K562 (cell line): ENCODE data around the gene TACR2. TPM values are rescaled to one million over a fixed set of nuclear protein-coding genes. Genes with fewer than 3 reads are reported as not detected.

ENCODE experiments used
- ATAC-seq: fragments of 200-7000 bp; cut with Tn5 transposase; 3 replicates; pipeline ENCODE4 v1.9.1; 2020; ENCODE audit warnings: moderate library complexity
- BruUV-seq: library from RNA; stranded (reverse); fragments of 400-500 nt; replicated peaks from 2 replicates; lab custom pipeline; 2021; lab: Mats Ljungman, UMichigan
- CTCF ChIA-PET: fragments of 300-600 bp; formaldehyde crosslinking; extraction: SDS; loops from one replicate; lab custom pipeline; 2021; ENCODE audit warnings: low intra/inter-chr PET ratio; lab: Yijun Ruan, JAX
- POLR2A ChIA-PET: fragments of 300-600, 350-650 bp; sonication (Branson Sonifier 250); formaldehyde crosslinking; extraction: SDS; loops from one replicate; lab custom pipeline; 2021; ENCODE audit warnings: antibody characterized with exemption, inconsistent platforms; lab: Yijun Ruan, JAX
- DNase-seq, 4 experiments: peaks; one replicate each; pipeline versions ENCODE4 v3.0.0 to v3.0.0-alpha.2; 2011 to 2018; ENCODE audit warnings: low spot score in 3 of 4, mixed read lengths in 3 of 4; ENCODE audit errors: extremely low read depth in 1 of 4
- FAIRE-seq: peaks from 2 replicates; lab custom pipeline; 2011; peaks lifted over from hg19 to GRCh38; lab: Jason Lieb, UNC
- H2AFZ ChIP-seq: 2 replicates; pipeline ENCODE4 v1.6.0; 2011; ENCODE audit warnings: low read depth, low read length, control low read depth, inconsistent platforms
- H3K27ac ChIP-seq: fragments of 200-600 bp; 3 replicates; pipeline ENCODE4 v1.8.0; 2011; ENCODE audit warnings: low read depth, mild to moderate bottlenecking, control low read depth, inconsistent platforms, low read length, moderate library complexity, mixed read lengths; ENCODE audit errors: extremely low read depth
- H3K27me3 ChIP-seq, 2 experiments: fragments of 300-600 bp in 1 of 2; 2 replicates in 1 of 2; 3 replicates in 1 of 2; pipeline versions ENCODE4 v1.6.0 to v1.8.0; 2011; ENCODE audit warnings: inconsistent platforms in 2 of 2, low read length in 2 of 2, mild to moderate bottlenecking in 1 of 2, mixed read lengths in 1 of 2, moderate library complexity in 1 of 2; ENCODE audit not compliant: control insufficient read depth in 2 of 2, insufficient read depth in 2 of 2
- H3K36me3 ChIP-seq: fragments of 300-600 bp; 3 replicates; pipeline ENCODE4 v1.8.0; 2011; ENCODE audit warnings: mild to moderate bottlenecking, low read length, inconsistent platforms; ENCODE audit not compliant: control insufficient read depth, insufficient read depth
- H3K4me1 ChIP-seq, 2 experiments: fragments of 200-600 bp in 1 of 2; replicated peaks in 1 of 2; 2 replicates in 1 of 2; 3 replicates in 1 of 2; pipeline versions ENCODE4 v1.5.1 to v1.8.0; 2011; ENCODE audit warnings: inconsistent platforms in 2 of 2, low read length in 2 of 2, mild to moderate bottlenecking in 1 of 2, mixed read lengths in 1 of 2, moderate library complexity in 1 of 2; ENCODE audit not compliant: control insufficient read depth in 2 of 2, insufficient read depth in 2 of 2
- H3K4me2 ChIP-seq: 2 replicates; pipeline ENCODE4 v1.6.1; 2011; ENCODE audit warnings: low read length, control low read depth, inconsistent platforms, mixed read lengths; ENCODE audit not compliant: insufficient read depth
- H3K4me3 ChIP-seq: fragments of 200-600 bp; sonication (generic), shearing (Covaris generic); 2 replicates; pipeline ENCODE4 v1.5.1; 2016; ENCODE audit warnings: control low read depth, inconsistent platforms
- H3K79me2 ChIP-seq: fragments of 200-600 bp; 3 replicates; pipeline ENCODE4 v1.8.0; 2011; ENCODE audit warnings: low read length, inconsistent platforms; ENCODE audit not compliant: control insufficient read depth, insufficient read depth
- H3K9ac ChIP-seq, 2 experiments: 2 replicates each; pipeline versions ENCODE4 v1.6.0 to v1.6.1; 2011; ENCODE audit warnings: low read depth in 2 of 2, low read length in 2 of 2, control low read depth in 1 of 2, inconsistent platforms in 1 of 2, mild to moderate bottlenecking in 1 of 2, mixed read lengths in 1 of 2; ENCODE audit not compliant: insufficient read depth in 1 of 2
- H3K9me1 ChIP-seq: one replicate; pipeline ENCODE4 v1.6.0; 2011; ENCODE audit warnings: inconsistent platforms, mild to moderate bottlenecking, low read length, moderate library complexity; ENCODE audit not compliant: control insufficient read depth, insufficient read depth
- H3K9me3 ChIP-seq: replicated peaks from 2 replicates; pipeline ENCODE4 v1.5.1; 2011; ENCODE audit warnings: low read depth, low read length, inconsistent platforms; ENCODE audit not compliant: control insufficient read depth, insufficient read depth
- H4K20me1 ChIP-seq: replicated peaks from 2 replicates; pipeline ENCODE4 v1.6.1; 2011; ENCODE audit warnings: low read length, inconsistent platforms, mixed read lengths; ENCODE audit not compliant: control insufficient read depth, insufficient read depth
- CTCF ChIP-seq, 3 experiments: IDR thresholded peaks in 2 of 3; conservative IDR thresholded peaks in 1 of 3; 2 replicates each; pipeline ENCODE4 v1.5.1; 2011 to 2012; ENCODE audit warnings: low read length in 3 of 3, mild to moderate bottlenecking in 3 of 3, control low read depth in 2 of 3, improper control_type of control experiment in 1 of 3, inconsistent platforms in 1 of 3, low read depth in 1 of 3, mixed read lengths in 1 of 3, moderate library complexity in 1 of 3; ENCODE audit not compliant: insufficient read depth in 2 of 3
- DEAF1 ChIP-seq: fragments of 450-650 bp; formaldehyde crosslinking; IDR thresholded peaks from 2 replicates; pipeline ENCODE4 v1.4.0; 2020; ENCODE audit warnings: mild to moderate bottlenecking, moderate library complexity
- FUS ChIP-seq: fragments of 200-400 bp; formaldehyde crosslinking; optimal IDR thresholded peaks from 2 replicates; pipeline ENCODE3; 2017; ENCODE audit warnings: low read depth, low read length
- GTF3C2 ChIP-seq: IDR thresholded peaks from 3 replicates; pipeline ENCODE4 v1.6.1; 2011; ENCODE audit warnings: borderline replicate concordance, mild to moderate bottlenecking, moderate library complexity; ENCODE audit not compliant: insufficient read length; ENCODE audit errors: extremely low read depth
- LARP7 ChIP-seq: fragments of 450-650 bp; IDR thresholded peaks from 2 replicates; pipeline ENCODE4 v1.6.1; 2016
- MYBL2 ChIP-seq, 2 experiments: fragments of 450-650 bp in 1 of 2; sonication (generic) in 1 of 2; formaldehyde crosslinking in 1 of 2; IDR thresholded peaks; 2 replicates each; pipeline versions ENCODE4 v1.6.1 to v1.8.1; 2017 to 2022; ENCODE audit warnings: borderline replicate concordance in 1 of 2, inconsistent platforms in 1 of 2, low read depth in 1 of 2, mild to moderate bottlenecking in 1 of 2, missing genetic modification reagents in 1 of 2, moderate library complexity in 1 of 2
- PTTG1 ChIP-seq: fragments of 450-650 bp; IDR thresholded peaks from 2 replicates; pipeline ENCODE4 v1.6.1; 2016; ENCODE audit warnings: low read depth, mild to moderate bottlenecking, missing genetic modification characterization, missing compliant biosample characterization
- RAD21 ChIP-seq, 2 experiments: fragments of 250-450 bp in 1 of 2; fragments of 450-650 bp in 1 of 2; sonication (Bioruptor Pico) in 1 of 2; formaldehyde crosslinking in 1 of 2; IDR thresholded peaks in 1 of 2; conservative IDR thresholded peaks in 1 of 2; 2 replicates each; pipeline versions ENCODE4 v1.4.0 to v1.8.0; 2020 to 2022; ENCODE audit warnings: mild to moderate bottlenecking in 2 of 2, moderate library complexity in 1 of 2
- ZNF12 ChIP-seq: sonication (generic); formaldehyde crosslinking; IDR thresholded peaks from 2 replicates; pipeline ENCODE4 v1.4.0; 2020; ENCODE audit warnings: mild to moderate bottlenecking, missing genetic modification reagents
- ZNF384 ChIP-seq: IDR thresholded peaks from 2 replicates; pipeline ENCODE4 v1.6.1; 2012; ENCODE audit warnings: low read depth, low read length, improper control_type of control experiment
- ZNF449 ChIP-seq: fragments of 250-450 bp; sonication (Bioruptor Pico); IDR thresholded peaks from 2 replicates; pipeline ENCODE4 v1.8.0; 2022; ENCODE audit warnings: moderate library complexity, mild to moderate bottlenecking, inconsistent platforms
- WGBS: fragments of 100-300 bp; shearing (Covaris generic); methylation state at CpG from one replicate; pipeline ENCODE4 v1.1.6; 2016; ENCODE audit warnings: low coverage, mixed read lengths; ENCODE audit not compliant: insufficient coverage; ENCODE audit errors: missing lambda C conversion rate; 5-methylcytosine and 5-hydroxymethylcytosine counted together
- in situ Hi-C: fragments of 300-500 bp; cut with MboI; formaldehyde crosslinking; loops from 4 replicates; pipeline ENCODE4 v1.15.0; 2018; ENCODE audit warnings: inconsistent platforms, mixed read lengths
- intact Hi-C: fragments of 100-400 bp; cut with micrococcal nuclease; formaldehyde crosslinking; loops from 2 replicates; pipeline ENCODE4 v1.14.2; 2022
- polyA plus RNA-seq, 8 experiments: library from polyadenylated mRNA; depleted of rRNA in 4 of 8; stranded (reverse) in 5 of 8; unstranded in 3 of 8; fragments of >200 nt; fragmentation: Nextera tagmentation in 2 of 8; fragmentation: Illumina TruSeq in 1 of 8; extraction: Ambion mirVana in 2 of 8; extraction: Trizol in 1 of 8; gene quantifications; 2 replicates each; pipeline versions ENCODE4 v1.2.1 to v1.2.3, GENCODE V29; 2011 to 2014; ENCODE audit warnings: inconsistent platforms in 1 of 8, missing spikeins in 1 of 8
- total RNA-seq, 7 experiments: library from RNA; depleted of rRNA in 6 of 7; stranded (reverse); fragments of >200 nt in 6 of 7; fragmentation: Illumina TruSeq in 2 of 7; extraction: Trizol in 2 of 7; gene quantifications; 2 replicates each; pipeline versions ENCODE4 v1.2.1 to v1.2.3, GENCODE V29; 2011 to 2021; ENCODE audit warnings: low replicate concordance in 1 of 7

Gene TACR2
- total and polyA plus RNA-seq, 9 of the 15 experiments (the other 6 are each of a cell fraction or from before 2014, with no cell fraction given): not detected

- TF ChIP-seq DEAF1 (CRISPR knock-in tag) (no peak), FUS (no peak), ZNF12 (no peak), CTCF (IDR thresholded peaks at IDR 0.05 in 2 of 3, conservative IDR thresholded peaks at IDR 0.05 in 1 of 3; ENCODE audit: insufficient read depth in 2 of 3, low read depth in 1 of 3, low read length in 3 of 3) (peak; percentile 17 to 23 (median 22); a peak in 1 of 6 replicates), MYBL2 (IDR thresholded peaks at IDR 0.05; ENCODE audit: low read depth) (no peak), MYBL2 (CRISPR knock-in tag; IDR thresholded peaks at IDR 0.05; ENCODE audit: borderline replicate concordance) (no peak), GTF3C2 (no peak), PTTG1 (tag) (no peak), RAD21 (CRISPR knock-in tag; conservative IDR thresholded peaks at IDR 0.05 in 1 of 2, IDR thresholded peaks at IDR 0.05 in 1 of 2) (peak in 1 of 2 experiments; percentile 37; a peak in 2 of 4 replicates), LARP7 (no peak), ZNF449 (CRISPR knock-in tag) (no peak), ZNF384 (no peak)
- H3K9me1 ChIP-seq: peaks cover 4% of the 10 kb centered on the region
- in situ Hi-C loops: no loop called here
- peaks cover 62% of the 10 kb centered on the region for H3K79me2 ChIP-seq
- ChIA-PET CTCF (interaction anchor here (1.1 to 1.4 kb wide), 2 partner anchors 127 to 271 kb away, joined by 3 read pairs; no protein-coding TSS in a partner anchor), POLR2A (interaction anchor here (0.5 to 0.9 kb wide), 3 partner anchors 9 to 78 kb away, joined by 3 to 4 read pairs (median 4); no protein-coding TSS in a partner anchor)
- H3K4me1 ChIP-seq: peaks cover 0 to 4% of the 10 kb centered on the region in 2 experiments; a peak in 2 of 5 replicates
- peaks cover 21% of the 10 kb centered on the region; the same call in 1 of the 2 replicates for H4K20me1 ChIP-seq
- ATAC-seq (peak; percentile 45; the same call in 2 of the 3 replicates), FAIRE-seq (no peak), DNase-seq (no peak)
- no peak overlapping the region for H3K4me3 ChIP-seq
- no peaks in the 10 kb centered on the region for H3K9me3 ChIP-seq
- H3K4me2 ChIP-seq: no peak overlapping the region
- H3K36me3 ChIP-seq: peaks cover 99% of the 10 kb centered on the region
- H2AFZ ChIP-seq: no peak overlapping the region
- no peak overlapping the region for H3K27ac ChIP-seq
- H3K9ac ChIP-seq: no peak overlapping the region
- intact Hi-C loops: no loop called here
- H3K27me3 ChIP-seq: no peaks in the 10 kb centered on the region
- BruUV-seq: no TSS peak
- 91% methylated on average over 9 of the region's 9 CpGs for WGBS
These were observed 52.3 kb downstream of the TACR2 start for GRCh38 chr10:69364232-69364940.
